Measurements from ENCODE around the gene PTPN3.

PTPN3 gene

DNA sequence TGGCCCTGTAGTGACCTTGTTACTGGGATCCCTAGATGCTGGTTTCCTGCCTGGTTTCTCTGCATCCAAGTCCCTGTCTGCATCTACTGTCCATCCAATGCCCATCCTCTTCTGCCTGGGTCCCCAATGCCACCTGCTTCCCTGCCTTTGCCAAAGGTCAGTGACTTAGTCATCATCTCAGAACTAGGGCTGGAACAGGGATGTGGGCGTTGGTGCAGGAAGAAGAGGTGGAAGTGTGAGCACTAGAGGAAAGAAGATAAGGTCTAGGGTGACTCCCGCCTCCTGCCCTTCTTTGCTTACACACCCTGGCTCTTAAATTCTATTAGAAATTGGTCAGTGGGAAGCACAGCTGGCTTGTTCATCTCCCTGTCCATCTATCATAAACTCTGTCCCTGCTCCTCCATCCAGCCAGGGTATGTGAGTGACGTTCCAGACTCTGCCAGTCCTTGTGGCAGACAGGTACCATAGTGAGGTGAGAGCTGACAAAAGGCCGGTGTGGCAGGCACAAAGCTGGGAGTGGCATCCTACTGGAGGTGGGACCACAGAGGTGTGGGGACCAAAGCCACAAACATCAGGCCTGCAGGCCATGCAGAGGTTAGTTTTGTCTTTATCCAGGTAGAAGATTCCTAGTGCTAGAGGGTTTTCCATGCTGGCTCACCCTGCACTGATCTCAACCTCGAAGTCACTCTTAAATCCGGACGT is 9.2 kb downstream of the PTPN3 start:
- ChIA-PET CTCF (no interaction called here), POLR2A (ENCODE audit: low non-redundant PET) (no interaction called here)
- TF ChIP-seq CTCF (conservative IDR thresholded peaks at IDR 0.05; ENCODE audit: low read depth) = no peak
- H3K27ac ChIP-seq = peak overlapping the region; percentile 3; the same call in 1 of the 2 replicates
- no peak for DNase-seq (ENCODE audit: low spot score)

DNA sequence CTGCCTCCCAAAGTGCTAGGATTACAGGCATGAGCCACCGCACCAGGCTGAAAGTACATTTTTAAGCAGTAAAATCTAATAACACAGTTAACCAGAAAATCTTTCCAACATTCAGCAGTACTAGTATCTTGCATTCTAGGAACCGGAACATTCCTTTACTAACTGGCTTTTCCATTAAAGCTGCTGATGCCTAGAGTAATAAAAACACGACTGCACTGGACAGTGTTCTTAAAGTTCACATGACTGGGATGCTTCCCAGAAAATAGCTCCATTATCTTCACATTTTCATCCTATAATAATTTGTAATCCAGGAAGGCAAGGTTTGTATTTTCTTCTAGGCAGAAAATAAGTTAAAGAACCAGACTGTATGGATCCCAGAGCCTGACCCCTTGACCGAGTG is 9.8 kb downstream of the PTPN3 start:
- ChIA-PET POLR2A (ENCODE audit: low non-redundant PET) (no interaction called here), CTCF (interaction anchor here (0.6 kb wide), 1 partner anchor 18 kb away, joined by 3 read pairs; no protein-coding TSS in a partner anchor)
- no peak for TF ChIP-seq CTCF (conservative IDR thresholded peaks at IDR 0.05; ENCODE audit: low read depth)
- H3K27ac ChIP-seq = no peak overlapping the region
- DNase-seq (ENCODE audit: low spot score) = no peak

- CTCF ChIA-PET = no interaction called here
- POLR2A ChIA-PET (ENCODE audit: low non-redundant PET) = no interaction called here
- DNase-seq (ENCODE audit: low spot score) = peak; percentile 41
- no peak for TF ChIP-seq CTCF (conservative IDR thresholded peaks at IDR 0.05; ENCODE audit: low read depth)
- H3K27ac ChIP-seq = no peak overlapping the region
These were observed 10.9 kb downstream of the PTPN3 start for GRCh38 chr9:109487247-109487646.

- no peak for TF ChIP-seq CTCF (conservative IDR thresholded peaks at IDR 0.05; ENCODE audit: low read depth)
- ChIA-PET CTCF (interaction anchor here (0.7 to 1.4 kb wide), 3 partner anchors 14 to 1474 kb away, joined by 4 to 6 read pairs (median 4); no protein-coding TSS in a partner anchor), POLR2A (ENCODE audit: low non-redundant PET) (no interaction called here)
- H3K27ac ChIP-seq = no peak overlapping the region
- no peak for DNase-seq (ENCODE audit: low spot score)
These were observed 14.2 kb downstream of the PTPN3 start for GRCh38 chr9:109483744-109484429.

DNA sequence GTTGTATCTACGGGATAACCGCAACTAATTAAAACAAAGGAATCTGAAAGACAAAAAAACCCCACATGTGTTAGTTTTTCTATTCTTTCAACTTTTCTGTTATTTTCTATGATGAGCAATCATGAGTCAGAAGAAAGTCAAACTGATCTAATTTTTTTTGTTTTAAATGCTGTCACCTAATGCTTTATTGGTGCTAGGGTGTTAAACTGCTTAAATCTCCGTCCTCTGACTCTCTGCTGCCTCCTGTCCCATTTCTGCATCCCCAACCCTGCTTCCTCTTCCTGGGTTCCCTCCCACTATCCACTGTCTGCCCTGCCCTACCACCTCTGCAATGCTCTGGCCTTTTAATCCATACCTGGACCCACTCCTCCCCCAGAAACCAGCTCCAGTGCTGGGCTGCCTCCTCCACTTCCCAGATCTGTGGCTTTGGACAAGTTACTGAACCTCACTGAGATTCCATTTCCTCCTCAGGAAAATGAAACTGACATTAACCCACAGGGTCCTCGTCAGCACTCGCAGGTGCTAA is 15.7 kb downstream of the PTPN3 start:
- H3K27ac ChIP-seq = peak overlapping the region; percentile 24
- DNase-seq (ENCODE audit: low spot score) = no peak
- TF ChIP-seq CTCF (conservative IDR thresholded peaks at IDR 0.05; ENCODE audit: low read depth) = no peak
- CTCF ChIA-PET = interaction anchor here (0.6 to 1.1 kb wide), 4 partner anchors 12 to 449 kb away, joined by 3 to 5 read pairs (median 4); no protein-coding TSS in a partner anchor
- POLR2A ChIA-PET (ENCODE audit: low non-redundant PET) = no interaction called here

- no peak for DNase-seq (ENCODE audit: low spot score)
- POLR2A ChIA-PET (ENCODE audit: low non-redundant PET) = no interaction called here
- CTCF ChIA-PET = interaction anchor here (0.7 kb wide), 1 partner anchor 34 kb away, joined by 5 read pairs; no protein-coding TSS in a partner anchor
- no peak for TF ChIP-seq CTCF (conservative IDR thresholded peaks at IDR 0.05; ENCODE audit: low read depth)
- no peak overlapping the region for H3K27ac ChIP-seq
These were observed 16.3 kb downstream of the PTPN3 start for GRCh38 chr9:109481856-109482255.

Data from RWPE1 (cell line).